Activated T-helper 1 cell treated with anti-CD3 and anti-CD28 coated beads, Interleukin-2, amount 50 U/mL, for 16 hours (primary cell): ENCODE data around the gene TANC1.
"Not testable (repeated sequence)": the region's sequence is repeated elsewhere in the genome, so short reads cannot be mapped to it uniquely, and the experiment has no call there.

Source experiments
- DNase-seq, 2 donors: peaks; one replicate each; pipeline ENCODE4 v3.0.0-alpha.2; 2020; ENCODE audit warnings: low read depth in 1 of 2, low spot score in 1 of 2

TANC1 gene

GRCh38 chr2:159022019-159022418 lies 53.6 kb downstream of the TANC1 start:
- no peak for DNase-seq

GRCh38 chr2:159026170-159026569 lies 57.7 kb downstream of the TANC1 start:
- no peak for DNase-seq

GRCh38 chr2:159028776-159029175 lies 60.3 kb downstream of the TANC1 start:
- DNase-seq: no peak

GRCh38 chr2:159029936-159030335 lies 61.5 kb downstream of the TANC1 start:
- no peak for DNase-seq

GRCh38 chr2:159030674-159031380 lies 62.4 kb downstream of the TANC1 start:
- no peak for DNase-seq

GRCh38 chr2:159032146-159032545 lies 63.7 kb downstream of the TANC1 start:
- DNase-seq: no peak

- no peak for DNase-seq
Observed at GRCh38 chr2:159032580-159032979, 64.1 kb downstream of the TANC1 start.

- no peak for DNase-seq
Observed at GRCh38 chr2:159034713-159035112, 66.3 kb downstream of the TANC1 start.

GRCh38 chr2:159035790-159036411 lies 67.5 kb downstream of the TANC1 start:
- no peak for DNase-seq

GRCh38 chr2:159036461-159036860 lies 68.0 kb downstream of the TANC1 start:
- DNase-seq: not testable (repeated sequence)

GRCh38 chr2:159041328-159041727 lies 72.9 kb downstream of the TANC1 start:
- DNase-seq: not testable (repeated sequence)

- no peak for DNase-seq
Observed at GRCh38 chr2:159042115-159042850, 73.8 kb downstream of the TANC1 start.

GRCh38 chr2:159043710-159044109 lies 75.3 kb downstream of the TANC1 start:
- no peak for DNase-seq

GRCh38 chr2:159044804-159045286 lies 76.4 kb downstream of the TANC1 start:
- no peak for DNase-seq

GRCh38 chr2:159045545-159046454 lies 77.4 kb downstream of the TANC1 start:
- DNase-seq: no peak

- no peak for DNase-seq
Observed at GRCh38 chr2:159046966-159047365, 78.5 kb downstream of the TANC1 start.

- DNase-seq: no peak
Observed at GRCh38 chr2:159050426-159050825, 82.0 kb downstream of the TANC1 start.

GRCh38 chr2:159051133-159051532 lies 82.7 kb downstream of the TANC1 start:
- no peak for DNase-seq

- DNase-seq: no peak
Observed at GRCh38 chr2:159051661-159052060, 83.2 kb downstream of the TANC1 start.

GRCh38 chr2:159052157-159052601 lies 83.7 kb downstream of the TANC1 start:
- DNase-seq: no peak
